Breast epithelium (tissue), 4 donors: Measurements from ENCODE around the gene HOOK2. TPM values are rescaled to one million over a fixed set of nuclear protein-coding genes. Genes with fewer than 3 reads are reported as not detected.

Experiments
- DNase-seq, 2 donors: peaks; one replicate each; pipeline ENCODE4 v3.0.0-alpha.2; 2019; ENCODE audit warnings: low spot score in 2 of 2
- H3K27ac ChIP-seq, 2 donors: fragments of 200-600 bp; sonication (generic) in 1 of 2; one replicate each; pipeline ENCODE4 v1.5.1; 2016 to 2019; ENCODE audit warnings: mild to moderate bottlenecking in 1 of 2
- H3K27me3 ChIP-seq, 2 donors: fragments of 200-600 bp; sonication (generic) in 1 of 2; one replicate each; pipeline versions ENCODE4 v1.5.1 to v1.6.0; 2017 to 2019; ENCODE audit warnings: control low read depth in 1 of 2, mild to moderate bottlenecking in 1 of 2
- H3K36me3 ChIP-seq: fragments of 200-600 bp; one replicate; pipeline ENCODE4 v1.5.1; 2019
- H3K4me1 ChIP-seq, 2 donors: fragments of 200-600 bp; sonication (generic); one replicate each; pipeline ENCODE4 v1.5.1; 2016 to 2019; ENCODE audit warnings: control low read depth in 1 of 2
- H3K4me3 ChIP-seq, 3 donors: fragments of 200-600 bp; sonication (generic); 1 replicate in 2 of 3; 2 replicates in 1 of 3; pipeline ENCODE4 v1.5.1; 2016 to 2019; ENCODE audit warnings: mild to moderate bottlenecking in 3 of 3, moderate library complexity in 2 of 3
- H3K9me3 ChIP-seq, 2 donors: fragments of 200-600 bp; sonication (generic) in 1 of 2; one replicate each; pipeline ENCODE4 v1.5.1; 2016 to 2019; ENCODE audit warnings: control low read depth in 1 of 2
- CTCF ChIP-seq, 3 donors: fragments of 450-650 bp; IDR thresholded peaks; one replicate each; pipeline ENCODE4 v1.5.1; 2016 to 2017; ENCODE audit warnings: antibody characterized with exemption in 3 of 3, mild to moderate bottlenecking in 3 of 3, moderate library complexity in 3 of 3
- POLR2A ChIP-seq: fragments of 450-650 bp; IDR thresholded peaks from one replicate; pipeline ENCODE4 v1.6.1; 2016; ENCODE audit warnings: antibody characterized with exemption, mild to moderate bottlenecking, moderate library complexity
- POLR2AphosphoS5 ChIP-seq, 3 donors: sonication (generic); formaldehyde crosslinking; IDR thresholded peaks; one replicate each; pipeline ENCODE4 v1.6.1; 2017; ENCODE audit warnings: antibody characterized with exemption in 3 of 3
- intact Hi-C: fragments of 100-400 bp; cut with DNase I; formaldehyde crosslinking; loops from one replicate; pipeline ENCODE4 v1.15.1; 2023; ENCODE audit warnings: low total_unique reads
- total RNA-seq, 3 donors: library from RNA; depleted of rRNA; stranded (reverse); fragments of >200 nt; gene quantifications; one replicate each; pipeline ENCODE4 v1.1.0, GENCODE V29; 2016

The HOOK2 gene
- total RNA-seq, 3 donors from 2014 or later = 45.8 to 101 (median 98.6) TPM

GRCh38 chr19:12737835-12738351, 37.5 kb downstream of the HOOK2 start:
- DNase-seq = no peak
- peak overlapping the region; percentile 92 for H3K27ac ChIP-seq
- no peaks in the 10 kb centered on the region for H3K27me3 ChIP-seq
- H3K9me3 ChIP-seq = no peaks in the 10 kb centered on the region
- no peak for TF ChIP-seq CTCF (IDR thresholded peaks at IDR 0.05)
- no peak for TF ChIP-seq POLR2A
- TF ChIP-seq POLR2AphosphoS5 (IDR thresholded peaks at IDR 0.05) = no peak
- intact Hi-C loops = no loop called here
- no peaks in the 10 kb centered on the region for H3K36me3 ChIP-seq
- H3K4me1 ChIP-seq = peaks cover 5 to 19% of the 10 kb centered on the region in 2 donors
- H3K4me3 ChIP-seq = peak overlapping the region; percentile 78 to 95 (median 89)

- H3K36me3 ChIP-seq = no peaks in the 10 kb centered on the region
- intact Hi-C loops = no loop called here
- peak; percentile 30 for TF ChIP-seq POLR2A
- peak; percentile 57 to 88 (median 70) for TF ChIP-seq POLR2AphosphoS5 (IDR thresholded peaks at IDR 0.05)
- TF ChIP-seq CTCF (IDR thresholded peaks at IDR 0.05) = peak; percentile 50 to 64 (median 61)
- no peaks in the 10 kb centered on the region for H3K9me3 ChIP-seq
- peak; percentile 77 to 99 for DNase-seq
- peak within 1 kb of the TSS; percentile 78 to 95 (median 89) for H3K4me3 ChIP-seq
- peaks cover 6 to 21% of the 10 kb centered on the region in 2 donors for H3K4me1 ChIP-seq
- no peaks in the 10 kb centered on the region for H3K27me3 ChIP-seq
- peak within 1 kb of the TSS; percentile 92 for H3K27ac ChIP-seq
Observed at GRCh38 chr19:12736995-12737834, 38.1 kb downstream of the HOOK2 start, which contains the start of gene GET3. TSS of gene GET3 (plus strand) at chr19:12737497. CDS start at chr19:12737506, 9 bp downstream.

GRCh38 chr19:12733369-12734214, 41.8 kb downstream of the HOOK2 start:
- Histone ChIP-seq H3K27me3 (no peaks in the 10 kb centered on the region), H3K4me1 (peaks cover 6 to 21% of the 10 kb centered on the region in 2 donors), H3K4me3 (peak overlapping the region; percentile 93 to 98 (median 94)), H3K36me3 (peaks cover 9% of the 10 kb centered on the region), H3K27ac (peak overlapping the region; percentile 95), H3K9me3 (no peaks in the 10 kb centered on the region)
- DNase-seq = no peak
- TF ChIP-seq POLR2A = no peak
- no peak for TF ChIP-seq POLR2AphosphoS5 (IDR thresholded peaks at IDR 0.05)
- no peak for TF ChIP-seq CTCF (IDR thresholded peaks at IDR 0.05)
- intact Hi-C loops = no loop called here

- TF ChIP-seq POLR2AphosphoS5 (IDR thresholded peaks at IDR 0.05) (no peak), CTCF (IDR thresholded peaks at IDR 0.05) (no peak), POLR2A (no peak)
- no peaks in the 10 kb centered on the region for H3K27me3 ChIP-seq
- no peak overlapping the region for H3K4me3 ChIP-seq
- intact Hi-C loops = no loop called here
- no peaks in the 10 kb centered on the region for H3K9me3 ChIP-seq
- peaks cover 9% of the 10 kb centered on the region for H3K36me3 ChIP-seq
- no peak for DNase-seq
- no peak overlapping the region for H3K27ac ChIP-seq
- H3K4me1 ChIP-seq = peaks cover 6 to 11% of the 10 kb centered on the region in 2 donors
Observed at GRCh38 chr19:12731337-12731736, 44.0 kb downstream of the HOOK2 start.
